ENCODE data around the gene LARP1B. TPM values are rescaled to one million over a fixed set of nuclear protein-coding genes. Genes with fewer than 3 reads are reported as not detected.

Gene LARP1B
- polyA plus RNA-seq, 1 donor from 2014 or later: 30.8 TPM

- no peaks in the 10 kb centered on the region for H3K36me3 ChIP-seq (ENCODE audit: insufficient read depth, low read length)
- H3K27me3 ChIP-seq (ENCODE audit: insufficient read depth, low read depth, low read length): no peaks in the 10 kb centered on the region
- H2AFZ ChIP-seq (ENCODE audit: low read depth, low read length): no peak overlapping the region
- TF ChIP-seq REST (IDR thresholded peaks at IDR 0.05; ENCODE audit: borderline replicate concordance) (no peak), TAF1 (IDR thresholded peaks at IDR 0.05; ENCODE audit: low read depth) (no peak), EZH2 (IDR thresholded peaks at IDR 0.05; ENCODE audit: borderline replicate concordance, insufficient read depth, low read length, poor library complexity, severe bottlenecking) (no peak), POLR2AphosphoS5 (IDR thresholded peaks at IDR 0.05) (no peak), SMC3 (conservative IDR thresholded peaks at IDR 0.05; ENCODE audit: poor library complexity) (no peak), EP300 (conservative IDR thresholded peaks at IDR 0.05; ENCODE audit: poor library complexity, severe bottlenecking) (no peak), MXI1 (conservative IDR thresholded peaks at IDR 0.05; ENCODE audit: poor library complexity, severe bottlenecking) (no peak), CTCF (IDR thresholded peaks at IDR 0.05; ENCODE audit: poor library complexity, severe bottlenecking) (no peak), RAD21 (conservative IDR thresholded peaks at IDR 0.05) (no peak)
- no peak overlapping the region for H3K27ac ChIP-seq (ENCODE audit: low read length)
- H3K4me3 ChIP-seq (ENCODE audit: low read length): no peak overlapping the region
- H3K9me2 ChIP-seq (ENCODE audit: insufficient read depth, low read length): no peaks in the 10 kb centered on the region
- no peaks in the 10 kb centered on the region for H4K20me1 ChIP-seq (ENCODE audit: insufficient read depth)
- no peak overlapping the region for H3K4me2 ChIP-seq (ENCODE audit: low read length)
- no peaks in the 10 kb centered on the region for H3K9me3 ChIP-seq (ENCODE audit: low read length)
- H3K9ac ChIP-seq (ENCODE audit: low read length): no peak overlapping the region
- H3K79me2 ChIP-seq (replicated peaks; ENCODE audit: insufficient read depth, low read length): no peaks in the 10 kb centered on the region
- H3F3A ChIP-seq (ENCODE audit: insufficient read depth, low read length, poor library complexity, severe bottlenecking): no peaks in the 10 kb centered on the region
Observed at GRCh38 chr4:128249787-128250668, 188.9 kb downstream of the LARP1B start.

- Histone ChIP-seq H3K9ac (ENCODE audit: low read length) (no peak overlapping the region), H3K9me2 (ENCODE audit: insufficient read depth, low read length) (no peaks in the 10 kb centered on the region), H2AFZ (ENCODE audit: low read depth, low read length) (no peak overlapping the region), H3K36me3 (ENCODE audit: insufficient read depth, low read length) (no peaks in the 10 kb centered on the region), H3F3A (ENCODE audit: insufficient read depth, low read length, poor library complexity, severe bottlenecking) (no peaks in the 10 kb centered on the region), H3K27me3 (ENCODE audit: insufficient read depth, low read depth, low read length) (no peaks in the 10 kb centered on the region), H3K9me3 (ENCODE audit: low read length) (no peaks in the 10 kb centered on the region), H3K4me3 (ENCODE audit: low read length) (no peak overlapping the region), H3K27ac (ENCODE audit: low read length) (no peak overlapping the region), H3K79me2 (replicated peaks; ENCODE audit: insufficient read depth, low read length) (no peaks in the 10 kb centered on the region), H4K20me1 (ENCODE audit: insufficient read depth) (no peaks in the 10 kb centered on the region), H3K4me2 (ENCODE audit: low read length) (no peak overlapping the region)
- TF ChIP-seq SMC3 (conservative IDR thresholded peaks at IDR 0.05; ENCODE audit: poor library complexity) (no peak), TAF1 (IDR thresholded peaks at IDR 0.05; ENCODE audit: low read depth) (no peak)
Observed at GRCh38 chr4:128255906-128256305, 194.8 kb downstream of the LARP1B start.
